Effector memory CD8-positive, alpha-beta T cell (primary cell): Measurements from ENCODE around the gene MSANTD3.
"Not testable (repeated sequence)": the region's sequence is repeated elsewhere in the genome, so short reads cannot be mapped to it uniquely, and the experiment has no call there.

ENCODE experiments used
- ATAC-seq: fragments of 150-1000 bp; cut with Tn5 transposase; replicated peaks from 2 replicates; pipeline ENCODE4 v1.10.0; 2021; ENCODE audit warnings: mild to moderate bottlenecking, moderate library complexity
- DNase-seq, 3 experiments: peaks; one replicate each; pipeline ENCODE4 v3.0.0; 2021
- H3K27ac Mint-ChIP-seq, 2 donors: one replicate each; pipeline ENCODE4 v1.8.0; 2022; ENCODE audit warnings: mild to moderate bottlenecking in 2 of 2, mixed read lengths in 2 of 2, moderate library complexity in 2 of 2
- H3K27me3 Mint-ChIP-seq, 2 donors: one replicate each; pipeline ENCODE4 v1.8.0; 2022; ENCODE audit warnings: mixed read lengths in 2 of 2
- H3K36me3 Mint-ChIP-seq: one replicate; pipeline ENCODE4 v1.8.0; 2022; ENCODE audit warnings: mild to moderate bottlenecking, moderate library complexity, mixed read lengths; ENCODE audit not compliant: insufficient read depth
- H3K4me1 Mint-ChIP-seq, 2 donors: one replicate each; pipeline ENCODE4 v1.8.0; 2022; ENCODE audit warnings: low read depth in 2 of 2, mixed read lengths in 2 of 2
- H3K4me3 Mint-ChIP-seq, 2 donors: one replicate each; pipeline ENCODE4 v1.8.0; 2022; ENCODE audit warnings: mild to moderate bottlenecking in 2 of 2, mixed read lengths in 2 of 2, moderate library complexity in 2 of 2
- H3K9me3 Mint-ChIP-seq, 2 donors: one replicate each; pipeline ENCODE4 v1.8.0; 2022; ENCODE audit warnings: mixed read lengths in 2 of 2
- total RNA-seq, 9 experiments: gene quantifications; one replicate each; lab custom pipeline; 2026; lab: John Stamatoyannopoulos, UW

MSANTD3 gene, protein sequence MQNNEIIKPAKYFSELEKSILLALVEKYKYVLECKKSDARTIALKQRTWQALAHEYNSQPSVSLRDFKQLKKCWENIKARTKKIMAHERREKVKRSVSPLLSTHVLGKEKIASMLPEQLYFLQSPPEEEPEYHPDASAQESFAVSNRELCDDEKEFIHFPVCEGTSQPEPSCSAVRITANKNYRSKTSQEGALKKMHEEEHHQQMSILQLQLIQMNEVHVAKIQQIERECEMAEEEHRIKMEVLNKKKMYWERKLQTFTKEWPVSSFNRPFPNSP
- total RNA-seq, result 10.3 to 17.0 (median 11.5) reads per million in 9 experiments

DNA sequence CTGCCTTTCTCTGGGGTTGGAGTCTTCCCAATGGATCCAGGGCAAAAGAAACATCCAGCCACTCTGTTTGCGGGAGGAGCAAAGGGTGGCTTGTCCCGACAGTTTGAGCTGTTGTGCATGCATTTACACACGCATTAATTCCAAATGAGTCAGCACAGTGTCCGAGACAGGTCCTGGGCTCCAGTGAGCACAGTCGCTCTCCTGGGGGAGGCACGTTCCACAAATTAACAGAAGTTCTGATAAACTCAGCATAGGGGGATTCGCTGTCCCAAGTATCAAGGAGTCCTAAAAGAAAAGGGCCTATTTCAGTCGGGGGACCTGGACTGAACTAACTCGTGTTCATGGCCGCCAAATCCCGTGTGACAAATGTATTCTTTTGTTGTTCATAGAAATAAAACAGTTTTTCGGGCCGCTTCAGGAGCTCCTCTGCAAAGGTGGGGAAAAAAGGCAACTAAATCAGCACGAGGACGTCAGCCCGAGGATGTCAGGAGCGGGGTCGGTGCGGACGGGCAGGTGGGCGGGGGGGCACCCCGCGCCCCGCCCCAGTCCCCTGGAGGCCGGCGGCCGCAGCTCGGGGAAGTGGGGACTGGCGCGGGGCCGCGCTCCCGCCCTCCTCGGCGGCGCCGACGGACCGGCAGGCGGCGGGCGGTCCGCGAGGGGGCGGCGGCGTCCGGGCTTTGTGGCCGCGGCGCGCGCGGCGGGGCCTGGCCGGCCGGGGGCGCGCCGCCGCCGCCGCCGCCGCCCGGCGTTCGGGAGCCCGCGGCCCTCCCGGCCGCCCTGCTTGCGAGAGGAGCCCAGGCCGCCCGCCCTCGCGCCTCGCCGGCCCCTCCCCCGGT is at the start of gene MSANTD3:
MSANTD3 (plus strand) TSS at position 614 of the 836 bp plus-strand sequence. CDS start 14,796 bp downstream, outside the sequence.
- Mint-ChIP-seq H3K9me3 (no peaks in the 10 kb centered on the region), H3K27me3 (peaks cover 5 to 12% of the 10 kb centered on the region in 2 donors), H3K27ac (peak within 1 kb of the TSS; percentile 90 to 96), H3K36me3 (peaks cover 6% of the 10 kb centered on the region), H3K4me3 (peak within 1 kb of the TSS; percentile 95 to 98), H3K4me1 (peaks cover 26 to 42% of the 10 kb centered on the region in 2 donors)
- DNase-seq (peak; percentile 20 to 48 (median 42)), ATAC-seq (peak; percentile 85)

DNA sequence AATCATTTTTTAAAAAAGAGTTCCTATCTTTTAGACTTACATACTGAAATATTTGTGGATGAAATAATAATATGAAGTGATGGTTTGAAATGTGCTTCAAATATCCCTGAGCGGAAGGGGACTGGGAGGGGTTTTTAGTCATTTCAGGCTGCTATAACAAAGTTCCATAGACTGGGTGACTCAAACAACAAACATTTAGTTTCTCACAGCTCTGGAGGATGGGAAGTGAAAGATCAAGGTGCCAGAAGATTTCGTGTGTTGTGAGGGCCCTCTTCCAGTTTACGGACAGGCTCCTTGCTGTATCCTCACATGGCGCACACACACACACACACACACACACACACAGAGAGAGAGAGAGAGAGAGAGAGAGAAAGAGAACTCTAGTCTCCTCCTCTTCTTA is 47.1 kb upstream of the MSANTD3 start:
- H3K27me3 Mint-ChIP-seq, result no peaks in the 10 kb centered on the region
- H3K9me3 Mint-ChIP-seq, result peaks cover 0 to 2% of the 10 kb centered on the region in 2 donors

DNA sequence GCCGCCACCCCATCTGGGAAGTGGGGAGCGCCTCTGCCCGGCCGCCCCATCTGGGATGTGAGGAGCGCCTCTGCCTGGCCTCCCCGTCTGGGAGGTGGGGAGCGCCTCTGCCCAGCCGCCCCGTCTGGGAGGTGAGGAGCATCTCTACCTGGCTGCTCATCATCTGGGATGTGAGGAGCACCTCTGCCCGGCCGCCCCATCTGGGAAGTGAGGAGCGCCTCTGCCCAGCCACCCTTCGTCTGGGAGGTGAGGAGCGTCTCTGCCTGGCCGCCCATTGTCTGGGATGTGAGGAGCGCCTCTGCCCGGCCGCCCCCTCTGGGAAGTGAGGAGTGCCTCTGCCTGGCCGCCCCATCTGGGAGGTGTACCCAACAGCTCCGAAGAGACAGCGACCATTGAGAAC is 34.0 kb upstream of the MSANTD3 start:
- H3K27me3 Mint-ChIP-seq, H3K4me3 Mint-ChIP-seq, H3K36me3 Mint-ChIP-seq, H3K27ac Mint-ChIP-seq, H3K4me1 Mint-ChIP-seq, DNase-seq, H3K9me3 Mint-ChIP-seq, ATAC-seq: not testable (repeated sequence)

More for the DNA sequence above, 47.1 kb upstream of the MSANTD3 start:
- Mint-ChIP-seq H3K36me3 (no peaks in the 10 kb centered on the region), H3K27ac (no peak overlapping the region), H3K4me3 (no peak overlapping the region), H3K4me1 (no peaks in the 10 kb centered on the region)
- DNase-seq (no peak), ATAC-seq (no peak)

DNA sequence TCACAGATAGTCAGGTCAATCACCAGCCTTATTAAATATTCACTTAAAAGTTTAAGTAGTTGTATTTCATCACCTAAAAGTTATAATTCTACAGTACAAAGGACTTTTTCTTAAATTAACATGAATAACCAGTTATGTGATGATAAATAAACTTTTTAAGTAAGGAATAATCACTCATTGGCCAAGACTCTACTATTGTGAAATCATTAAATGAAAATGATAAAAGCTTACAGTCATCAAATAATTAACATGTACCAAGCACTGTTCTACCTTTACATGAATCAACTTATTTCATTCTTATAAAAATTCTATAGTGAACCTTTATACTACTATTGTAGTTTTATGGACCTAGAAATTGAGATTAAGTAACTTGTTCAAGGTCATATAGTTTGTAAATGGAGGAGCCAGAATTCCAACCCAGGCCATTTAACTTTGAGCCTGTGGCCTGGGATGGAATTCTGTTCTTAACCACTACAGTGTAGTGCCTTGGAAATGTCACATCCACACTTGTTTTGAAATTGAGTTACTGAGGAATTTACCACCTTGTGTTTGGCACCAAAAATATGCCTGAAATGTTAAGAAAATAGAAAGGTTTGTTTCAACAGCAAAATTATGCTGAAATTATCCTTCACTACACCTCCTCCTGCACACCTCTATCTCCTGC is 32.8 kb upstream of the MSANTD3 start:
- Mint-ChIP-seq H3K4me1 (no peaks in the 10 kb centered on the region), H3K9me3 (no peaks in the 10 kb centered on the region), H3K36me3 (no peaks in the 10 kb centered on the region), H3K27ac (no peak overlapping the region), H3K4me3 (no peak overlapping the region), H3K27me3 (no peaks in the 10 kb centered on the region)
- DNase-seq (no peak), ATAC-seq (no peak)

DNA sequence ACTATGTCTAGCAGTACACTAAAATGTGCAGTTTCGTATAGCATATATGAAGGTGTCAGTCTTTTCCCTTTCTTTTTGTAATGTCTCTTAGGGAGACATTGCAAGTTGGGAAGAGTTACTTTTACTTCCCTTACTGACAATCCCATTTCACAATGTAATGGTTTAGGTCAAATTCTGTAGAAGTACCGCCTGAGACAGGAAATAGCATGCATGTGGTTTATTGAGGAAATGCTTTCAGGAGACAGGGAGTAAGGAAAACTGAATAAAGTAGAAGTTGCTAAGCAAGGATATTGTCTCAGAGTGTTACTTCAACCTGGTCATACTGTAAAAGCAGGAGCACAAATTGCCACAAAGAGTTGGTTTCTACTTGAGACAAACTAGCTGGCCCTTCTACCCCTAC is 32.1 kb upstream of the MSANTD3 start:
- H3K4me1 Mint-ChIP-seq, result no peaks in the 10 kb centered on the region
- H3K36me3 Mint-ChIP-seq, result no peaks in the 10 kb centered on the region
- H3K27ac Mint-ChIP-seq, result no peak overlapping the region
- DNase-seq, result no peak
- H3K27me3 Mint-ChIP-seq, result no peaks in the 10 kb centered on the region
- H3K9me3 Mint-ChIP-seq, result no peaks in the 10 kb centered on the region
- no peak for ATAC-seq
- H3K4me3 Mint-ChIP-seq, result no peak overlapping the region

DNA sequence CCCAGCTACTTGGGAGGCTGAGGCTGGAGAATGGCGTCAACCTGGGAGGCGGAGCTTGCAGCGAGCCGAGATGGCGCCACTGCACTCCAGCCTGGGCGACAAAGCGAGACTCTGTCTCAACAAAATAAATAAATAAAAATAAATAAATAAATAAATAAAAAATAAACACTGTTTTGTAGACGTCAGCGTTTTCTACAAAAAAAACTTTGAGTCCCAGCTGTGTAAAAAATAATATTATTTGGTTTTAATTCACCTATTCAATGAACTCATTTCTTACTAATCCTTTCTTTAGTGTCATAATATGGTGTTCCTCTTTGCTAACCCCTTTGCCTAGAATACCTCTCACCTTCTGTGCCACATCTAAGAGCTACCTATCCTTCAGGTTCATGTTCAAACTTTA is 30.2 kb upstream of the MSANTD3 start:
- H3K4me1 Mint-ChIP-seq, result no peaks in the 10 kb centered on the region
- no peaks in the 10 kb centered on the region for H3K9me3 Mint-ChIP-seq
- ATAC-seq, result no peak
- no peaks in the 10 kb centered on the region for H3K36me3 Mint-ChIP-seq
- DNase-seq, result no peak
- H3K4me3 Mint-ChIP-seq, result no peak overlapping the region
- no peak overlapping the region for H3K27ac Mint-ChIP-seq
- peaks cover 7 to 12% of the 10 kb centered on the region in 2 donors for H3K27me3 Mint-ChIP-seq

DNA sequence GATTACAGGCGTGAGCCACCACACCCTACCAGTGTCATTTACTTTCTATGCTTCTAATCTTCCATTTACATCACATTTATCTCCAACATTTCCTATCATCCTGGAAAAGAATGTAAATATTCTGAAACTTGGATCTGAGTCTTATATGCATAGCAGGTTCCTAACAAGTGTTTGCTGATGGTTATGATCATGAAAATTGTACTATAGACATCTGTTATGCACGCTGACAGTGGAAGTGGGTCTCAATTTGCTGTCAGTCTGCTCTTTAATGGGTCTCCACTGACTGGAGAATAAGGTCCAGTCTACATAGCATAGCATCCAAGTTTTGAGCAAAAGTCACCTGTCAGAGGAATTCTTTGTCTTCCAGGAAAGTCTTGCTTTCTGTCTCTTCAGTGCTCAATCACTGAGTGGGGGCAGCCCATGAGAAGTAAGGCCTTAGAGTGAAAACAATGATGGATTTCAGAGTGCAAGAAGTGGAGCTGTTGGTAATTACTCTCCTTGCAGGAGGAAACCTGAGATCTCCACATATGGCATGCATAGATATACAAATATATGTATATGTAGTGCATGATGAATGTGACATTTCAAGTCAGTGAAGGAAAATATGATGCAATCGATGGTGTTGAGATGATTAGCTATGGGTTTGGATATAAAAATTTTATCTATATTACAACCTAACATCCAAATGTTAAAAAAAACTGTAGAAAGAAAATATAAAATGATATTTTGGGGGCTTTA is 29.2 kb upstream of the MSANTD3 start:
- Mint-ChIP-seq H3K27me3 (peaks cover 7 to 13% of the 10 kb centered on the region in 2 donors), H3K9me3 (no peaks in the 10 kb centered on the region), H3K4me3 (no peak overlapping the region), H3K4me1 (no peaks in the 10 kb centered on the region), H3K27ac (no peak overlapping the region), H3K36me3 (no peaks in the 10 kb centered on the region)
- ATAC-seq, result no peak
- no peak for DNase-seq

DNA sequence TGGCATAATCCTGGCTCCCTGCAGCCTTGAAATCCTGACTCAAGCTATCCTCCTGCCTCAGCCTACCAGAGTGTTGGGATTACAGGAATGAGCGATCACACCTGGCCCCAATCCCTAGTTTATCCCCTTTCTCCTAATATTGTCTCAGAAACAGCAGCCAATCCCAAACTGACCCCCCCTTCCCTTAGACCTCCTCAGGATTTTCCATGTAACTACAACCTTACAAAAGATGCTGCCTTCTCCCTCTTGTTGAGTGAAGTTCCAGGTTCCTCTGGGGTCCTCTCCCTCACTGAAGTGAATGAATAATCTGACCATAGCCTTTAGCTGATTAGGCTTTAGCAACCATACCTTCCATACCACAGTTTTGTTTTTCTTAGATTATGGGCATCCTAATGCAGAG is 25.9 kb upstream of the MSANTD3 start:
- ATAC-seq (no peak), DNase-seq (no peak)
- no peak overlapping the region for H3K4me3 Mint-ChIP-seq
- H3K27ac Mint-ChIP-seq, result no peak overlapping the region
- peaks cover 16 to 23% of the 10 kb centered on the region in 2 donors for H3K27me3 Mint-ChIP-seq
- H3K36me3 Mint-ChIP-seq, result no peaks in the 10 kb centered on the region
- no peaks in the 10 kb centered on the region for H3K4me1 Mint-ChIP-seq
- no peaks in the 10 kb centered on the region for H3K9me3 Mint-ChIP-seq

DNA sequence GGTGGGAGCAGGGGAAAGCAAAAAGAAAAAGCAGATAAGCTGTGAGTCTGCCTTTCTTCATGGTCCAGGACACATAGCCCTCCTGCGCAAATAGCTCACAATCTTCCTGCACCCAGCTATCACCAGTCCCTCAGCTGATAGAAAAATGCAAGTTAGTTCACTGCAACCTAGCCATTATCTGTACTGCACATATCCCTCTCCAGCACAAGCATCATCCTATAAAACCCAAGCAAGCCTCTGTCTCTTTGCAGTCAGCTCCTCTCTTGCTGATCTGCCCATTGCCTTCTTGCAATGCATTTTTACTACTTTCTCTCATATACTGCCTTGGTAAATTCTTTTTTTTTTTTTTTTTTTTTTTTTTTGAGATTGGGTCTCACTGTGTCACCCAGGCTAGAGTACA is 20.0 kb upstream of the MSANTD3 start:
- Mint-ChIP-seq H3K27ac (no peak overlapping the region), H3K4me1 (peaks cover 6 to 8% of the 10 kb centered on the region in 2 donors), H3K27me3 (peaks cover 24 to 37% of the 10 kb centered on the region in 2 donors), H3K36me3 (no peaks in the 10 kb centered on the region), H3K9me3 (no peaks in the 10 kb centered on the region), H3K4me3 (no peak overlapping the region)
- no peak for ATAC-seq
- DNase-seq, result no peak

DNA sequence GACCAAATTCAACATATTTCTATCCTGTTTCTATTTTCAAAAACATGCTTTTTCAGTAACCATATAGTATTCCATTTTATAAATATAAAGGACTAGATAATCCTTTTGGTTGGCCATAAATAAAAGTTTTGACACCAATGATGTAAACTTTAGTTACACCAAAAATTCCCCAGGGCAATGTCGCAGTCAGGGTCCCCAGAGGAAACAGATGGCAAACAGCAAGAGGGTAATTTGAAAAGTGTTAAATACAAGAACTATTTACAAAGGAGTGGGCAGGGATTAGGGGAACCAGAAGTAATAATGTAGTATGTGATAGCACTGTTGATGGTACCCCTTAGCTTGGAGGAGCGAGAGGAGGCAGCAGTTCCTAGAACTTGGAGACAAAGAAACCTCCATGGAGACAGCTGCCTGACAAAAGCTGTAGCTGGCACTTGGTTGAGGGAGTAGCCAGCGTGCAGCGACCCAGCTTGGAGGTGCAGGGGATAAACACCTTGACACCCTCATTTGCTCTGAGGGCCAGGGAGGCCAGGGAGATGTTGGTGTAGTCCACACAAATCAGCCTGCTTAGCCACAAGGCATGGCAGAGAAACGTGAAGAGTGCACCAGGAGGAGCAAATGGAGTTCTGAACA is 18.3 kb upstream of the MSANTD3 start:
- Mint-ChIP-seq H3K4me3 (no peak overlapping the region), H3K4me1 (peaks cover 9 to 13% of the 10 kb centered on the region in 2 donors), H3K9me3 (no peaks in the 10 kb centered on the region), H3K27me3 (peaks cover 24 to 42% of the 10 kb centered on the region in 2 donors), H3K36me3 (no peaks in the 10 kb centered on the region), H3K27ac (no peak overlapping the region)
- DNase-seq (no peak), ATAC-seq (no peak)

DNA sequence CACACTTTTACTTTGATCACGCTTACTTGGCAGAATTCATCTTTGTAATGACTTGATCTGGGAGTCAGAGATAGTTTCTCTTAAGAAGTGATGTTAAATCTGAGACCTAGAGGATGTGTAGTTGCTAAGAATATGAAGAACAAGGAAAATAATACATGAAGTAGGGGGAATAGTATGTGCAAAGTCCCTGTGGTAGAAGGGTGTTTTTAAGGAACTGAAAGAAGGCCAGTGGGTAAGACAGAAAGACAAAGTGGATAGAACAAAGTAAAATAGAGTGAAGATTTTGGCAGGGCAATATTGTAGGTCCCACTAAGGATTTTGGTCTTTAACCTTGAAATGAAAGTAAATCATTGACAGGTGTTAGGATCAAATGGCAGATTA is 17.8 kb upstream of the MSANTD3 start:
- no peak overlapping the region for H3K27ac Mint-ChIP-seq
- H3K36me3 Mint-ChIP-seq, result no peaks in the 10 kb centered on the region
- no peak for DNase-seq
- H3K27me3 Mint-ChIP-seq, result peaks cover 24 to 42% of the 10 kb centered on the region in 2 donors
- no peaks in the 10 kb centered on the region for H3K9me3 Mint-ChIP-seq
- no peak for ATAC-seq
- no peak overlapping the region for H3K4me3 Mint-ChIP-seq
- H3K4me1 Mint-ChIP-seq, result peaks cover 9 to 13% of the 10 kb centered on the region in 2 donors

DNA sequence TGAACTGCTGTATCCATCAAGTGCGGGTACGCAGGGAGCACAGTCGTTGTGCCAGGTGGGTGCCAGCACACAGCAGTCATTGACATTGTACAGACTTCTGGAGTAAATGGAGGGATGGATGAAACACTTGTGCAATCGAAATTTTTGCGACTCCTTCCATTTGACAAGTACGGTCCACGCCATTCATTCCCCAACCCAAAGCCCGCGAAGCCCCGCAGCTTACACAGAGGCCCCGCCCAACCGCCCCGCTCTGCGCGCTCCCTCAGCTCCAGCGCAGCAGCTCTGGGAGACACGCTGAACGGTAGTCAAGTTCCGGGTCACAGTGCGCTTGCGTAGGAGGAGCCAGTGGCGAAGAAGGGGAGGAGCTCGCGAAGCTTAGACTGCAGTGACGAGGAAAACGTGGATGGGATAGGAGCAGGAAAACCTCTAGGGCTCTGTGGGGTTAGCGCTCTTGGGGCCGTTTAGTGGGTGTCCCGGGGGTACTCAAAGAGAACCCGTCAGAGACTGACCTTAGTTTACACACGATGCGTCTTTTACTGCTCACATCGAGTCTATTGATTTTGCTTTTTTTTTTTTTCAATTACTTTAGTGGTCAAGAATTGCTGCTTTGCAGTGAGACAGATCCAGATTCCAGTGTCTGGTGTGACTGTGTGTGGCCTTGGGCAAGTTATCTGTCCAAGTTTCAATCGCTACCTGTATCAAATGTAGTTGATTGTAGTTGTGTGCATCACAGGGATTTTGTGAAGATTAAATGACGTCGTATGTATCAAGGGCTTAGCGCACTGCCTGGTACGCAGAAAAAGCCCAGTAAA is 15.3 kb upstream of the MSANTD3 start:
- H3K4me1 Mint-ChIP-seq, result peaks cover 9 to 13% of the 10 kb centered on the region in 2 donors
- no peaks in the 10 kb centered on the region for H3K36me3 Mint-ChIP-seq
- peak overlapping the region; percentile 1 to 42 for H3K27ac Mint-ChIP-seq
- H3K4me3 Mint-ChIP-seq, result peak overlapping the region; percentile 77 to 88
- peaks cover 24 to 35% of the 10 kb centered on the region in 2 donors for H3K27me3 Mint-ChIP-seq
- peak; percentile 75 to 77 (median 76) for DNase-seq
- no peaks in the 10 kb centered on the region for H3K9me3 Mint-ChIP-seq
- ATAC-seq, result peak; percentile 100
